Fibroblast of the aortic adventitia (primary cell): Measurements from ENCODE around the gene M1AP. TPM values are rescaled to one million over a fixed set of nuclear protein-coding genes. Genes with fewer than 3 reads are reported as not detected.

Experiments used
- DNase-seq: peaks from one replicate; pipeline ENCODE4 v3.0.0-alpha.2; 2010; ENCODE audit warnings: low read depth
- H3K4me3 ChIP-seq: 2 replicates; pipeline ENCODE4 v1.5.1; 2011; ENCODE audit warnings: low read depth, mild to moderate bottlenecking, control low read depth, low read length, moderate library complexity
- total RNA-seq: library from RNA; depleted of rRNA; stranded (reverse); fragments of >200 nt; gene quantifications from 2 replicates; pipeline ENCODE4 v1.2.3, GENCODE V29; 2012; ENCODE audit warnings: low replicate concordance
- TF ChIP-seq, protein P1 (sequence below): IDR thresholded peaks from 2 replicates; pipeline ENCODE4 v1.5.1; 2011; ENCODE audit warnings: mild to moderate bottlenecking, low read length, control low read depth, inconsistent platforms; ENCODE audit not compliant: insufficient read depth

The M1AP gene
- total RNA-seq, 1 donor: not detected

DNA sequence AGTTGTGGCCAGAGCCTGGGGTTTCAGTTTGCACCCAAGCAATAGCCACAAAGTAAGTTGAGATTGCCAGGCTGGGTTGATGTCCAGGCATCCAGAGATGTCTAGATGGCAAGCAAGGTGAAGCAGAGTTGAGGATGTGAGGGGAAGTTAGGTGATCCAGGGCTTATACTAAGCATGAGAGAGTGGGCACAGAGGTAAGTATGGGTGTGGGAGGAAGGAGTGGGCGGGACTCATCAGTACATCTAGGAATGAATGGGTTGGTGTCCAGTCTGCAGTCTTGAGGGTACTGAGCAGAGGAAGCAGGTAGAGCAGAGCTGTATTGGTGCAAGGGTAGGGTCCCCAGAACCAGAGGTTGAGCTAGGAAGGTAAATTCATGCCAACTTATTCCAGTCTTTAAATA, 7.4 kb upstream of the M1AP start:
- no peak overlapping the region for H3K4me3 ChIP-seq
- no peak for DNase-seq
- TF ChIP-seq, protein P1, sequence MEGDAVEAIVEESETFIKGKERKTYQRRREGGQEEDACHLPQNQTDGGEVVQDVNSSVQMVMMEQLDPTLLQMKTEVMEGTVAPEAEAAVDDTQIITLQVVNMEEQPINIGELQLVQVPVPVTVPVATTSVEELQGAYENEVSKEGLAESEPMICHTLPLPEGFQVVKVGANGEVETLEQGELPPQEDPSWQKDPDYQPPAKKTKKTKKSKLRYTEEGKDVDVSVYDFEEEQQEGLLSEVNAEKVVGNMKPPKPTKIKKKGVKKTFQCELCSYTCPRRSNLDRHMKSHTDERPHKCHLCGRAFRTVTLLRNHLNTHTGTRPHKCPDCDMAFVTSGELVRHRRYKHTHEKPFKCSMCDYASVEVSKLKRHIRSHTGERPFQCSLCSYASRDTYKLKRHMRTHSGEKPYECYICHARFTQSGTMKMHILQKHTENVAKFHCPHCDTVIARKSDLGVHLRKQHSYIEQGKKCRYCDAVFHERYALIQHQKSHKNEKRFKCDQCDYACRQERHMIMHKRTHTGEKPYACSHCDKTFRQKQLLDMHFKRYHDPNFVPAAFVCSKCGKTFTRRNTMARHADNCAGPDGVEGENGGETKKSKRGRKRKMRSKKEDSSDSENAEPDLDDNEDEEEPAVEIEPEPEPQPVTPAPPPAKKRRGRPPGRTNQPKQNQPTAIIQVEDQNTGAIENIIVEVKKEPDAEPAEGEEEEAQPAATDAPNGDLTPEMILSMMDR: no peak

DNA sequence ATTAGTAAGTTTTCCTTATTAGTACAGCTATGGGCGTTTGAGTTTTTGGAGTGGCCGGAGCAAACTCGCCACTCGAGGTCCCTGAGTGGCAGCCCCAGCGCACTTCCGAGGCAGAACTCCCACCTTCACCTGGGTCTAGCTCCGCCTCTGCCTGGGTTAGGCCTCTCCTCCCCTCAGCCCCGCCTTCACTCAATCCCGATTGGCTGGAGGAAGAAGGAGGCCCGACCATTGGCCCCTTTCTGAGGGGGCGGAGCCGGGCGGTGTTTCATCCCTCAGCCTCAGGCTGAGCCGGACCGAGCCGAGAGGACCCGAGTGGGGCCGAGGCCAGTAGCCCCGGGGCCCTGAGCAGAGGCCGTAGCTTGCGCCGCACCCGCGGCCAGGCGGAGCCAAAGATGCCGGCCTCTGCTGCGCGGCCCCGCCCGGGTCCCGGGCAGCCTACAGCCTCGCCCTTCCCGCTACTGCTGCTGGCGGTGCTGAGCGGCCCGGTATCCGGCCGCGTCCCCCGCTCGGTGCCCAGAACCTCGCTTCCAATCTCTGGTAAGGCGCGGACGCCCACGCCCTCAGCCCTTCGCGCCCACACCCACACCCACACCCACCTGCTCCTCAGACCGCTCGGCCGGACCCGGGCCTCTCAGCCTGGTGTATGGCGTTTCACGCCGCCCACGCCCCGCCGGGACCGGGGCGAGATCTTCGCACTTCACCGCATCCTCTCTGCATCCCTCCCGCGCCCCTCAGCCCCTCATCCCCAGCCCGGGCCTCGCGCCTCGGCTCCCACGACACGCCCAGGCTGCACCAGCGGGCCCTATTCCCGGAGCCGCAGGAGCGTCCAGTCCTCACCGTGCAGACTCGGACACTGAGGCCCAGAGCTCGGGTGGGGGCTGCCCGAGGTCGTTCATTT, 6.1 kb upstream of the M1AP start, which contains the start of gene SEMA4F:
Gene SEMA4F, plus strand, starts transcription at position 263 of the 898 bp plus-strand sequence. Its CDS starts 130 bp downstream, at position 393.
- DNase-seq: peak; percentile 91
- peak within 1 kb of the TSS; percentile 73 for H3K4me3 ChIP-seq
- TF ChIP-seq, protein P1: no peak

DNA sequence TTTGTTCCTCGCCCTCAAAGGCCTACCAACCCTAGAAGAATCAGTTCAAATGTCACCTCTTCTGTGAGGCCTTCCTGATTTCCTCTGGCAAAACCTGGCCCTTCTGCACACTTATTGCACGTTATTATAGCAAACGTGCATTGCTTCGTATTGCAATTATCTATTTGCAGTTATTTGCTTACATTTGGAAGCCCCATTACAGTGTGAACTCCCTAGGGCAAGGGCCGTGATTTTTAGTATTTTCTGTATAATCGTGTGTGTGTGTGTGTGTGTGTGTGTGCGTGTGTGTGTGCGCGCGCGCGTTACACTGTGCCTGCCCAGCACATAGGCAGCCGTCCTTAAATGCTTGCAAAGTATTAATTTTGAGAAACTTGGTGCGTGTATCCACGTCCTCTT, 5.5 kb upstream of the M1AP start:
- peak overlapping the region; percentile 65 for H3K4me3 ChIP-seq
- TF ChIP-seq, protein P1: no peak
- DNase-seq: no peak

DNA sequence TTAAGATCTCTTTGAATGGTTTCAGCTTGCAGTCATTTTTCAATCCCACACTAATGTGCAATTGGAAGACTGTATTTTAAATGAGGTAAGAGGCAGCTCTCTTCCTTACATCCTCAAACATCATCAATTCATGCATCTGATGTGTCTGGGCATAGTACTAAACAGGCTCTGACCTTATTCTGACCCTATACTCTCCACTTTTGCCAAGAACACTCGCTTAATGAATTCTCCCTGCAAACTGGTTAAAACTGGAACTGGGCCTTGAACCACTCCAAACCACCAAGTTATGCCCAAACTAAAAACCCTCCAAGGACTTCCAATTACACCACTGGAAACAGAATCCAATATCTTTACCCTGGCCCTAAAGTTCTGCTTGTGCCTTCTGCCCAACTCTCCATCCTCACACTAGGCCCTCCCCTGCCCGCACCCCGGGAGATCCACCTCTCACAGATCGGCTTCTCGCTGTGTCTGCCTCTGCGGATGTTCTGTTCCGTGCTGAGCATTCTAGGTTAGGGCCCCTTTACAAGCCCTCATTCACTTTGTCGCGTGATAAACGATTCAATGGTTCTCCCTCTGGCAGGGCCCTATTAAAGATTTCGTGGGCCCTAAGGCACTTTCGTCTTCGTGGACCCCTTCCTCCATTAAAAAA, 1.2 kb downstream of the M1AP start:
- TF ChIP-seq, protein P1: no peak
- no peak overlapping the region for H3K4me3 ChIP-seq
- peak; percentile 5 for DNase-seq

DNA sequence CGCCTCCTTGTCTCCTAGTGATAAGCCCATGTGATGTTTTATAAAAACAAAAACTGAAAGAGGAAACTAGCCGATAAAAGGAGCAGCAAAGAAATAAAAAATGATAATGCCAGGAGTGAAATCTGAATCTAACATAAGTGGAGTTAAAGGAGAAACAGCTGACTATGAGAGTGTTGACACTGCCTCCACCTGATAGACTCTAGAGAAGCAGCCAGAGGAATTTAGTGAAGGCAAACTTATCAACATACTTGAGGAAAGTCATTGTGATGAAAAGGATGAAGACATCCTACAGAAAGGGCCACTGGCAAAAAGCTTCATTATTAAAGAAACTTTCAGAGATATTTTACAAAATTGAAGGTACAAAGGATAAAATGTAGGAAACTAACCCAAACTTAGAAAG, 1.9 kb downstream of the M1AP start:
- H3K4me3 ChIP-seq: no peak overlapping the region
- no peak for DNase-seq
- TF ChIP-seq, protein P1: no peak

DNA sequence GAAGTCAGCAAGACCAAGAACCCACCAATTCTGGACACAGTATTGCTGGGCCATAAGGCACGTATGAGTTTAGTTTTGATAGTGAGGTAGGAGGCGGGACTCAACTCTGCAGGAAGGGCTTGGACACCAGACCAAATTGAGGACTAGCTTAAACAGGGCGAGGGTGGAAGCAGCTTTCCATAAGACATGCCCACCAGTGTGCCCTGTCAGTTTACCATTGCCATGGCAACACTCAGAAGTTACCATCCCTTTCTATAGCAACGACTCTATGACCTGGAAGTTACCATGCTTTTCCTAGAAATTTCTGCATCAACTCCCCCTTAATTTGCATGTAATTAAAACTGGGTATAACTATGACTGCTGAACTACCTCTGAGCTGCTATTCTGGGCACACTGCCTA, 2.8 kb downstream of the M1AP start:
- DNase-seq: no peak
- H3K4me3 ChIP-seq: no peak overlapping the region
- TF ChIP-seq, protein P1: no peak
